NCI-H1436 treated with DMSO at 0.1 percent for 48 hours (cell line): ENCODE data around the gene PCDHB4.
"Not testable (repeated sequence)": the region's sequence is repeated elsewhere in the genome, so short reads cannot be mapped to it uniquely, and the experiment has no call there.

Experiments used
- DNase-seq: peaks from one replicate; lab custom pipeline; 2025; lab: John Stamatoyannopoulos, UW

Gene PCDHB4

DNA sequence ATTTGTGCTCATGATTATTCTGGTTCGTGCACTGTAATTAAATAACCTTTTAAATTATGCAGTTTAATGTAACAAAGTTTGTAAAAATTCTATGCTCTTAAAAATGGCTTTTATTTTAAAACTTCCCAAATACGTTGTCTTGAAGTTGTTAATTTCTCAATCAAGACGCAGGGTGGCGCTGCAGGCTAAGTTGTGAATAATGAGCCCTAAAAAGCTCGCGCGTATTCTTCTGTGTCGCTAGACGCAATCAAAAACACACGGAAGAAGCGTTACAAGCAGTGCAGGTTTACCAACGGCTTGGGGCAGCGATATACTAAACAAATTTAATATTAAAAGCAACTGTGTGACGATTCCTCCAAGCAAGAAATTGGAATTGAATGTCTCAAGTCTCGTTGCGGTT is at the start of gene PCDHB4:
TSS of gene PCDHB4 (plus strand) at position 256 of the 400 bp plus-strand sequence. CDS start 181 bp downstream, outside the sequence.
- DNase-seq = no peak

GRCh38 chr5:141077826-141078225 is 43.8 kb upstream of the PCDHB4 start:
- DNase-seq = no peak

- DNase-seq = no peak
These were observed 39.4 kb upstream of the PCDHB4 start for GRCh38 chr5:141082228-141082627.

DNA sequence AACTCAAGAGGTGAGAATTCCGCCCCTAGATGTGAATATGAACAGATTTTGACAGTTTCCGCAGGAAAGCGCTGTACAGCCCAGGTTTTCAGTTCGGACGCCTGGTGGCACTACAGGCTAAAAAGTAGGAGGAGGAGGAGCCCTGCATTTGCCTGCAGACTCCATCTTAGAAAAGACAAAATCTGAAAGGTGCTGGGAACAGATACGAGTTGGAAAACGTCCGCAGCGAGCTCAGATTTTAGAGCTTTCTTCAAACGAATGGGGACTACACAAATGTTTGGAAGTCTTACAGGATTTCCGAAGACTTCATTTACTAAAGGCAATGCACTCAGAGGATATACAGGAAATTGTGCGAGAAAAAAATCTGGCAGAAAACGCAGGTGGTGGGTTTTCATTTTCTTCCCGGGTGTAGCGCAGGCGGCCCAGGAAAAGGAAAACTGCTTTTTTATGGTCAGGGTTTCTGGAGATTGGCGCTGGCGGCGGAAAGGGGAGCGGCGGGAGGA is 37.1 kb upstream of the PCDHB4 start:
- no peak for DNase-seq

DNA sequence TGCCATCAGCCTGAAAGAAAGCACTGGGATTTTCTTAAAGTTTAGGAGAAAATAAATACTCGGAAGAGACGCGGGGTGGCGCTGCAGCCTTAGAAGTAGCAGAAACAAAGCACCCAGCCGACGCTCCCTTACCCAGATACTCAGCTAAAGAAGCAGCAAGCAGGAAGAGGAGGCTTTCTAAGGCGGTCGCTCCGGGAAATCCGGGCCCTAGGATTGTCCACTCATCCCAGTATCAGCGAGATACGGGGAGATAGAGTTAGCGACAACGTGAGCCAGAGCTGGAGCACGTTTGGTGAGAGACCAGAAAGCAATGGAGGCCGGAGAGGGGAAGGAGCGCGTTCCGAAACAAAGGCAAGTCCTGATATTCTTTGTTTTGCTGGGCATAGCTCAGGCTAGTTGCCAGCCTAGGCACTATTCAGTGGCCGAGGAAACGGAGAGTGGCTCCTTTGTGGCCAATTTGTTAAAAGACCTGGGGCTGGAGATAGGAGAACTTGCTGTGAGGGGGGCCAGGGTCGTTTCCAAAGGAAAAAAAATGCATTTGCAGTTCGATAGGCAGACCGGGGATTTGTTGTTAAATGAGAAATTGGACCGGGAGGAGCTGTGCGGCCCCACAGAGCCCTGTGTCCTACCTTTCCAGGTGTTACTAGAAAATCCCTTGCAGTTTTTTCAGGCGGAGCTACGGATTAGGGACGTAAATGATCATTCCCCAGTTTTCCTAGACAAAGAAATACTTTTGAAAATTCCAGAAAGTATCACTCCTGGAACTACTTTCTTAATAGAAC is 26.9 kb upstream of the PCDHB4 start, which contains the start of gene PCDHB2:
TSS of gene PCDHB2 (plus strand) at position 135 of the 782 bp plus-strand sequence. CDS start at position 311, 176 bp downstream.
- DNase-seq = peak; percentile 56

GRCh38 chr5:141095263-141095641 is 26.4 kb upstream of the PCDHB4 start:
- DNase-seq = no peak

DNA sequence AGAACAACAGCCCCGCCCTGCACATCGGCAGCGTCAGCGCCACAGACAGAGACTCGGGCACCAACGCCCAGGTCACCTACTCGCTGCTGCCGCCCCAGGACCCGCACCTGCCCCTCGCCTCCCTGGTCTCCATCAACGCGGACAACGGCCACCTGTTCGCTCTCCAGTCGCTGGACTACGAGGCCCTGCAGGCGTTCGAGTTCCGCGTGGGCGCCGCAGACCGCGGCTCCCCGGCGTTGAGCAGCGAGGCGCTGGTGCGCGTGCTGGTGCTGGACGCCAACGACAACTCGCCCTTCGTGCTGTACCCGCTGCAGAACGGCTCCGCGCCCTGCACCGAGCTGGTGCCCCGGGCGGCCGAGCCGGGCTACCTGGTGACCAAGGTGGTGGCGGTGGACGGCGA is 25.4 kb upstream of the PCDHB4 start:
- not testable (repeated sequence) for DNase-seq

GRCh38 chr5:141096586-141096985 is 25.0 kb upstream of the PCDHB4 start:
- DNase-seq = not testable (repeated sequence)

- no peak for DNase-seq
These were observed 21.3 kb upstream of the PCDHB4 start, which contains the start of gene PCDHB3 for GRCh38 chr5:141100243-141100805. Gene PCDHB3, plus strand, starts transcription at chr5:141100473. Its CDS starts 177 bp downstream, at chr5:141100650.

DNA sequence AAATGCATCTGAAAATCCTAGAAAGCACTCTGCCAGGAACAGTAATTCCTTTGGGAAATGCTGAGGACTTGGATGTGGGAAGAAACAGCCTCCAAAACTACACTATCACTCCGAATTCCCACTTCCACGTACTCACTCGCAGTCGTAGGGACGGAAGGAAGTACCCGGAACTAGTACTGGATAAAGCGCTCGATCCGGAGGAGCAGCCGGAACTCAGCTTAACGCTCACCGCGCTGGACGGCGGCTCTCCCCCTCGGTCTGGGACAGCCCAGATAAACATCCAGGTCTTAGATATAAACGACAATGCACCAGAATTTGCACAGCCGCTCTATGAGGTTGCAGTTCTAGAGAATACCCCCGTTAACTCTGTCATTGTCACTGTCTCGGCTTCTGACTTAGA is 20.6 kb upstream of the PCDHB4 start:
- DNase-seq = no peak

DNA sequence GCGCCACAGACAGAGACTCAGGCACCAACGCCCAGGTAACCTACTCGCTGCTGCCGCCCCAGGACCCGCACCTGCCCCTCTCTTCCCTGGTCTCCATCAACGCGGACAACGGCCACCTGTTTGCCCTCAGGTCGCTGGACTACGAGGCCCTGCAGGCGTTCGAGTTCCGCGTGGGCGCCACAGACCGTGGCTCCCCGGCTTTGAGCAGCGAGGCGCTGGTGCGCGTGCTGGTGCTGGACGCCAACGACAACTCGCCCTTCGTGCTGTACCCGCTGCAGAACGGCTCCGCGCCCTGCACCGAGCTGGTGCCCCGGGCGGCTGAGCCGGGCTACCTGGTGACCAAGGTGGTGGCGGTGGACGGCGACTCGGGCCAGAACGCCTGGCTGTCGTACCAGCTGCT is 19.5 kb upstream of the PCDHB4 start:
- not testable (repeated sequence) for DNase-seq

DNA sequence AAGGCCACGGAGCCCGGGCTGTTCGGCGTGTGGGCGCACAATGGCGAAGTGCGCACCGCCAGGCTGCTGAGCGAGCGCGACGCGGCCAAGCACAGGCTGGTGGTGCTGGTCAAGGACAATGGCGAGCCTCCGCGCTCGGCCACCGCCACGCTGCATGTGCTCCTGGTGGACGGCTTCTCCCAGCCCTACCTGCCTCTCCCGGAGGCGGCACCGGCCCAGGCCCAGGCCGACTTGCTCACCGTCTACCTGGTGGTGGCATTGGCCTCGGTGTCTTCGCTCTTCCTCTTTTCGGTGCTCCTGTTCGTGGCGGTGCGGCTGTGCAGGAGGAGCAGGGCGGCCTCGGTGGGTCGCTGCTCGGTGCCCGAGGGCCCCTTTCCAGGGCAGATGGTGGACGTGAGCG is 19.1 kb upstream of the PCDHB4 start:
- not testable (repeated sequence) for DNase-seq

DNA sequence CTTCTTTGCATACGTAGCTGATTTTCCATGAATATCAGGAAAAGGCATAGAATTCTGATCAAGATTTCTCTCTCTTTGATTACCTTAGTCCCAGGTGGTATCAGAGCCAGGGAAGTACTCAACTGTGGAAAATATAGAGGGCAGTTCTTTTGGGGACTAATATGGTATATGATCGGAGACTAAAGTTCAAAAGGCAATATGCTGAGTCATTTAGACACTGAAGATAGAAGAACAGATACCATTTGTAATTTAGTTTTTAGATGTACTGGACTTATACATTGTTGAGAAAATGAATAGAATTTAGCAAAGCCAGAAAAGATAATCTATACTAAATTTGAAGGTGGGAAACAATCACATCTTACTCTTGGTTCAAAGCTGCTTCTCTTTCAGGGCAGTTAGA is 16.3 kb upstream of the PCDHB4 start:
- no peak for DNase-seq

DNA sequence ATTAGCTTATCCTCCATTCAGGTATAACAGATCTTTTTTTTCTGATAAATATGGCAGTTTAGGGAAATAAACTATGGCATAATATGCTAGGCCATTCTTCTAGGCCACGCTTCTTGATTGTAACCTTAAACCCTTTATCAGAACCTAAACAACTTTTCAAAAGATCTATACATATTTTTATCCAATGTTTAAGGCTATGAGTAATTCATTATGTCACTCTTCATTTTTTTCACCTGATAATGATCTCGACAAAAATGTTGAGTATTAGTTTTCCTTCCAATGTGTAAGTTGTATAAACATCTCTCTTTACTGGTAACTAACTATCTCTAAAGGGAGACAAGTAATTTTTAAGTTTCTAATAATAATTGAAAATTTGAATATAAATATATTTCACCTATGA is 2.4 kb upstream of the PCDHB4 start:
- no peak for DNase-seq

DNA sequence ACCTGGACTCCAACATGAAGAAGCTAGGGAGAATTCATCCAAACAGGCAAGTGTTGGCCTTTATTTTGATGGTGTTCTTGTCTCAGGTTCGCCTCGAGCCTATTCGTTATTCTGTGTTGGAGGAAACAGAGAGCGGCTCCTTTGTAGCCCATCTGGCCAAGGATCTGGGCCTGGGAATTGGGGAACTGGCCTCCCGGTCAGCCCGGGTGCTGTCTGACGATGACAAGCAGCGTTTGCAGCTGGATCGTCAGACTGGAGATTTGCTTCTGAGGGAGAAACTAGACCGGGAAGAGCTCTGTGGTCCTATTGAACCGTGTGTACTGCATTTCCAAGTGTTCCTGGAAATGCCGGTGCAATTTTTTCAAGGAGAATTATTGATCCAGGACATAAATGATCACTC is 367 bp downstream of the PCDHB4 start:
- DNase-seq = no peak

- not testable (repeated sequence) for DNase-seq
These were observed 1.9 kb downstream of the PCDHB4 start for GRCh38 chr5:141123396-141124135.

DNA sequence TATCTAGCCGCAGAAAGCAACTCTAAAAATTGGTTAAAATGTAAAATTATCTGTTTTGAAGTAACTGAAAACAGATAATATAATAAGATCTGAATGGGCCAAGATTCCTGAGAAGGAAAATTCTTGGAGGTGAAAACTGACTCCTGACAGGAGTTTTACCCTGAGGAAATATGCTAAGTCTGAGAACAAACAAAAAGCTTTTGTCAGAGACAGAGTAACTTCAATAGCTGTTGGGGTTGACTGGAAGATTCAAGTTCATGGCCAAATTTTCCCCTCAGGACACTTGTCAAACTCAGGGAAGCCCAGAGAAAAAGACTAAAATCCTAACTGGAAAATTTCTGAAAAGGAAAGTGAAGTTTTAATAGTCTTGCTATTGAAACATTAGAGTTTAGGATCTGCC is 5.7 kb downstream of the PCDHB4 start:
- no peak for DNase-seq

GRCh38 chr5:141135030-141135717 is 13.6 kb downstream of the PCDHB4 start, which contains the start of gene PCDHB5:
Gene PCDHB5, plus strand, starts transcription at chr5:141135206. Its CDS starts 229 bp downstream, at chr5:141135435.
- DNase-seq = peak; percentile 45

DNA sequence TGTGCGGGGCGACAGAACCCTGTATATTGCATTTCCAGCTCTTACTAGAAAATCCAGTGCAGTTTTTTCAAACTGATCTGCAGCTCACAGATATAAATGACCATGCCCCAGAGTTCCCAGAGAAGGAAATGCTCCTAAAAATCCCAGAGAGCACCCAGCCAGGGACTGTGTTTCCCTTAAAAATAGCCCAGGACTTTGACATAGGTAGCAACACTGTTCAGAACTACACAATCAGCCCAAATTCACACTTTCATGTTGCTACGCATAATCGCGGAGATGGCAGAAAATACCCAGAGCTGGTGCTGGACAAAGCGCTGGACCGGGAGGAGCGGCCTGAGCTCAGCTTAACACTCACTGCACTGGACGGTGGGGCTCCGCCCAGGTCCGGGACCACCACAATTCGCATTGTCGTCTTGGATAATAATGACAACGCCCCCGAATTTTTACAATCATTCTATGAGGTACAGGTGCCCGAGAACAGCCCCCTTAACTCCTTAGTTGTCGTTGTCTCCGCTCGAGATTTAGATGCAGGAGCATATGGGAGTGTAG is 14.2 kb downstream of the PCDHB4 start:
- DNase-seq = no peak

DNA sequence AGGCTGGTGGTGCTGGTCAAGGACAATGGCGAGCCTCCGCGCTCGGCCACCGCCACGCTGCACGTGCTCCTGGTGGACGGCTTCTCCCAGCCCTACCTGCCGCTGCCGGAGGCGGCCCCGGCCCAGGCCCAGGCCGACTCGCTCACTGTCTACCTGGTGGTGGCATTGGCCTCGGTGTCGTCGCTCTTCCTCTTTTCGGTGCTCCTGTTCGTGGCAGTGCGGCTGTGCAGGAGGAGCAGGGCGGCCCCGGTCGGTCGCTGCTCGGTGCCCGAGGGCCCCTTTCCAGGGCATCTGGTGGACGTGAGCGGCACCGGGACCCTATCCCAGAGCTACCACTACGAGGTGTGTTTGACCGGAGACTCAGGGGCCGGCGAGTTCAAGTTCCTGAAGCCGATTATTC is 15.7 kb downstream of the PCDHB4 start:
- DNase-seq = not testable (repeated sequence)

DNA sequence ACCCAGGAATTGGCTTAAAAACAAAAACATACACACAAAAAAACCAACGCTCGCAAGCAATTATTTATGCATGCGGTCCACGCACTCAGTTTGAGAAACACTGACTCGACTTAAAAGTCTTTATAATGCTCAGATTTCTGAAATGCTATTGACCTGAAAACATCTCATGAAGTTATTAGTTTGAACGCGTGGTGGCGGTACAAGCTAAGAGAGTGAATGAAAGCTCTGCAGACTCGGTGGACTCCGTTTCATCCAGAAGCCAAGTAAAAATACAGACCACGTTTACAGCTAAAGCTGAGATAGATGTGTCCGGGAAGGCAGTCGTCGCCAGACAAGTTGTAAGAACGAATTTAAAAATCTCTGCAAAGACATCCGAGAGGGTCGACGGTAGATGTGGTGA is 28.2 kb downstream of the PCDHB4 start, which contains the start of gene PCDHB6:
TSS of gene PCDHB6 (plus strand) at position 246 of the 400 bp plus-strand sequence. CDS start 201 bp downstream, outside the sequence.
- no peak for DNase-seq
